ENCODE data around the gene MYZAP.

DNA sequence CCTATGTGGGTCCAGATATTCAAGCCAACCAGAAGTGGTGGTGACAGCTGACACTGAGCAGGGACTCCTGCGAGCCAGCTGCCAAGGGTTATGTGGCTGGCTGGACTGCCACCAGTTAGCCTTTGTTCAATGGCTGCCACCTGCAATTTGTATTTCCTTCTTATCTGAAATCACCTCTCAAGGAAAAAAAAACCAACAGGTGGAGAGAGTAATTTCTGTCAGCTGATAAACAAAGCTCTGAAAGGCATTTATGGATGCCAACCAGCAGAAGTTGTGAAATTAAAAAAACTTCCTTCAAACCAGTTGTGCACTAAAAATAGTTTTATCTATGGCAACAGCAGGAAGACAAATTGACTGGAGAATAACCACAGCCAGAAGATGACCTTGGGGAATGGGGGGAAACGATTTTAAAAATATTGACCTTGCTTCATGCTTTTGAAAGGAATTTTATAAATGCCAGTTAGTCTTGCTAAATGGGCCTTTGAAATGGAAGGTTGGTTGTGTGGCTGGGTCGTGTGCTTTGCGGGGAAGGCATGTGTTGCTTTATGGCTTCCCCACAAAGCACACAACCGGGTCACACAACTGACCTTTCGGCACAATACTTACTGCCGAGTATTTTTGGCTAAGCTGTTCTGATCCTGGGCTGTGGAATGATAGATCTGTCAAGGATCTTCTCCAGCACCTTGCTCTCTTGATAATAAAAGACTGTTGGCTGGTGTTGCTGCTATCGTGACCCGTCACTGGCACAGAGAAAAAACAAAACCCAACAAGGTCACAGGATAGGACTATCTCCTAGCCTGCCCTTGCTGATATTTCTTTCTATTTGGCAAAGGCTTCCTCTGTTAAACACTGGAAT lies 3.5 kb downstream of the MYZAP start:
- no peak for TF ChIP-seq ESRRA (IDR thresholded peaks at IDR 0.05; ENCODE audit: borderline replicate concordance, low read length)
- TF ChIP-seq, protein P1, sequence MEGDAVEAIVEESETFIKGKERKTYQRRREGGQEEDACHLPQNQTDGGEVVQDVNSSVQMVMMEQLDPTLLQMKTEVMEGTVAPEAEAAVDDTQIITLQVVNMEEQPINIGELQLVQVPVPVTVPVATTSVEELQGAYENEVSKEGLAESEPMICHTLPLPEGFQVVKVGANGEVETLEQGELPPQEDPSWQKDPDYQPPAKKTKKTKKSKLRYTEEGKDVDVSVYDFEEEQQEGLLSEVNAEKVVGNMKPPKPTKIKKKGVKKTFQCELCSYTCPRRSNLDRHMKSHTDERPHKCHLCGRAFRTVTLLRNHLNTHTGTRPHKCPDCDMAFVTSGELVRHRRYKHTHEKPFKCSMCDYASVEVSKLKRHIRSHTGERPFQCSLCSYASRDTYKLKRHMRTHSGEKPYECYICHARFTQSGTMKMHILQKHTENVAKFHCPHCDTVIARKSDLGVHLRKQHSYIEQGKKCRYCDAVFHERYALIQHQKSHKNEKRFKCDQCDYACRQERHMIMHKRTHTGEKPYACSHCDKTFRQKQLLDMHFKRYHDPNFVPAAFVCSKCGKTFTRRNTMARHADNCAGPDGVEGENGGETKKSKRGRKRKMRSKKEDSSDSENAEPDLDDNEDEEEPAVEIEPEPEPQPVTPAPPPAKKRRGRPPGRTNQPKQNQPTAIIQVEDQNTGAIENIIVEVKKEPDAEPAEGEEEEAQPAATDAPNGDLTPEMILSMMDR (IDR thresholded peaks at IDR 0.05) = no peak
- no peak for TF ChIP-seq POLR2A (IDR thresholded peaks at IDR 0.05; ENCODE audit: low read length)
- TF ChIP-seq HDAC2 (IDR thresholded peaks at IDR 0.05) = no peak
- no peak for TF ChIP-seq SMC3 (IDR thresholded peaks at IDR 0.05)
- TF ChIP-seq JUNB (IDR thresholded peaks at IDR 0.05) = no peak
- TF ChIP-seq JUN (IDR thresholded peaks at IDR 0.05) = no peak
- no peak for TF ChIP-seq POLR2AphosphoS2 (conservative IDR thresholded peaks at IDR 0.05; ENCODE audit: low read length)
- no peak for TF ChIP-seq NR3C1 (IDR thresholded peaks at IDR 0.05)
- TF ChIP-seq ZFP36 (IDR thresholded peaks at IDR 0.05; ENCODE audit: borderline replicate concordance, partially characterized antibody) = no peak
- TF ChIP-seq KDM1A (IDR thresholded peaks at IDR 0.05; ENCODE audit: low read depth) = no peak
- TF ChIP-seq REST (IDR thresholded peaks at IDR 0.05) = no peak
- no peak for TF ChIP-seq CHD2 (IDR thresholded peaks at IDR 0.05; ENCODE audit: low read length, partially characterized antibody)
- TF ChIP-seq MAX (IDR thresholded peaks at IDR 0.05) = no peak
